Erythroblast (primary cell): ENCODE measurements around the gene DNHD1.

Source experiments
- GATA1 ChIP-seq: IDR thresholded peaks from 2 replicates; pipeline ENCODE4 v1.6.1; 2011; ENCODE audit warnings: low read depth, mild to moderate bottlenecking, control low read depth, low read length, moderate library complexity
- POLR2A ChIP-seq: IDR thresholded peaks from 2 replicates; pipeline ENCODE4 v1.6.1; 2011; ENCODE audit warnings: mild to moderate bottlenecking, low read length

DNA sequence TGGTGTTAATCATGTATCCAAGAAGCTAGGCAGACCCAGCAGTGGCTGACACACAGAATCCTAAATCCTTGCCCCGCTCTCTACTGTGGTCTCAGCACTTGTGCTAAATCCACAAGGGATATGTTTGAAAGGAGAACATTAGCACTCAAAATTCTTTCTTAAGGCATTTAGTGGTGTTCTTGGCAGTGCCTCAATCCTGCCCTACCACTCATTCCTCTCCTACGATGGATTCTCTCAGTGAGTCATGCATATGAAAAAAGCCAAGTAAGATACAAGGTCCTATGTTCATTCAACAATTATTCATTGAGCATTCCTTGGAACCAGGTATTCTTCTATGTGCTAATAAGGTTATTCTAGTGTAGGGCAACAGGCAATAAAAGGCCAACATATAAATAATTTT, 75.1 kb downstream of the DNHD1 start:
- TF ChIP-seq POLR2A (no peak), GATA1 (no peak)
